ENCODE measurements around the gene APMAP.

- no peak for TF ChIP-seq GATA2 (IDR thresholded peaks at IDR 0.05; ENCODE audit: low read depth, low read length)
- TF ChIP-seq GATA3 (IDR thresholded peaks at IDR 0.05; ENCODE audit: low read depth, low read length) = no peak
Measured at GRCh38 chr20:24917797-24918578, 74.6 kb downstream of the APMAP start.

All from SH-SY5Y (cell line).